Lower lobe of right lung (tissue), 2 donors: ENCODE measurements around the gene TBXAS1. TPM values are rescaled to one million over a fixed set of nuclear protein-coding genes. Genes with fewer than 3 reads are reported as not detected.
"Not testable (repeated sequence)": the region's sequence is repeated elsewhere in the genome, so short reads cannot be mapped to it uniquely, and the experiment has no call there.

Experiments
- ATAC-seq, 2 donors: fragments of 200-7000 bp; cut with Tn5 transposase; one replicate each; pipeline ENCODE4 v1.9.1; 2020 to 2022; ENCODE audit warnings: mild to moderate bottlenecking in 2 of 2, moderate library complexity in 2 of 2
- DNase-seq: peaks from one replicate; pipeline ENCODE4 v3.0.0-alpha.2; 2020
- H3K27ac ChIP-seq: fragments of 200-600 bp; one replicate; pipeline ENCODE4 v1.8.0; 2022
- H3K27me3 ChIP-seq: fragments of 200-600 bp; one replicate; pipeline ENCODE4 v1.8.0; 2022; ENCODE audit warnings: low read depth
- H3K36me3 ChIP-seq: fragments of 200-600 bp; one replicate; pipeline ENCODE4 v1.8.0; 2022; ENCODE audit warnings: mild to moderate bottlenecking
- H3K4me1 ChIP-seq: fragments of 200-600 bp; one replicate; pipeline ENCODE4 v1.8.0; 2022
- H3K4me3 ChIP-seq: fragments of 200-600 bp; one replicate; pipeline ENCODE4 v1.8.0; 2022; ENCODE audit warnings: mild to moderate bottlenecking
- H3K9me3 ChIP-seq: fragments of 200-600 bp; one replicate; pipeline ENCODE4 v1.8.0; 2022
- CTCF ChIP-seq: fragments of 200-600 bp; IDR thresholded peaks from one replicate; pipeline ENCODE4 v1.8.0; 2022; ENCODE audit warnings: antibody characterized with exemption, mild to moderate bottlenecking
- intact Hi-C: fragments of 100-400 bp; cut with DNase I; formaldehyde crosslinking; loops from one replicate; pipeline ENCODE4 v1.11.0; 2022
- total RNA-seq: library from RNA; stranded (reverse); fragmentation: NEBNext Ultra II Directional; extraction: Animal tissue kit (Norgen Biotek cat#: 25700); gene quantifications from one replicate; pipeline ENCODE4 v1.2.1, GENCODE V29; 2021
- donor health status: DM: no; HTN: yes; CAD: no; lungs with severe emphysema.

The TBXAS1 gene
- total RNA-seq, 1 donor from 2014 or later: 92.6 TPM

DNA sequence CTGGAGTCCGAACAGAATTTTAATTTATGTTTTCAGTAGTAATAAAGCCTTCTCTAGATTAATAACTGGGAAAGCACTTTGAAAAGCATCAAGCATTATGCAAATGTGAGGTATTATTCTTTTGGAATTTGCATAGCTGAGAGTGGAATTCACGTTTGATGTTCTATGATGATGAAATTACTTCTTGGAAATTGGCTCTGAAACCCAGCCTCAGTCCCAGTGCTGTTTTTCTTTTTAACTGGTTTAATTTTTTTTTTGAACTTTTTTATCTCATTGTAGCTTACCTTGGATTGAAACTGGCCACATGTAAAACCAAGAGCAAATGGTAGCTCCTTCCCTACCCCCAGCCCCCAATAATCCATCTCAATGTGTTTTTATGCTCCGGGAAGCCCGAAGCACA lies 1.2 kb downstream of the TBXAS1 start:
- Histone ChIP-seq H3K4me1 (peaks cover 17% of the 10 kb centered on the region), H3K36me3 (no peaks in the 10 kb centered on the region), H3K27ac (peak overlapping the region; percentile 76), H3K27me3 (no peaks in the 10 kb centered on the region), H3K4me3 (peak overlapping the region; percentile 44), H3K9me3 (peaks cover 7% of the 10 kb centered on the region)
- intact Hi-C loops: no loop called here
- TF ChIP-seq CTCF: no peak
- no peak for DNase-seq
- no peak for ATAC-seq

DNA sequence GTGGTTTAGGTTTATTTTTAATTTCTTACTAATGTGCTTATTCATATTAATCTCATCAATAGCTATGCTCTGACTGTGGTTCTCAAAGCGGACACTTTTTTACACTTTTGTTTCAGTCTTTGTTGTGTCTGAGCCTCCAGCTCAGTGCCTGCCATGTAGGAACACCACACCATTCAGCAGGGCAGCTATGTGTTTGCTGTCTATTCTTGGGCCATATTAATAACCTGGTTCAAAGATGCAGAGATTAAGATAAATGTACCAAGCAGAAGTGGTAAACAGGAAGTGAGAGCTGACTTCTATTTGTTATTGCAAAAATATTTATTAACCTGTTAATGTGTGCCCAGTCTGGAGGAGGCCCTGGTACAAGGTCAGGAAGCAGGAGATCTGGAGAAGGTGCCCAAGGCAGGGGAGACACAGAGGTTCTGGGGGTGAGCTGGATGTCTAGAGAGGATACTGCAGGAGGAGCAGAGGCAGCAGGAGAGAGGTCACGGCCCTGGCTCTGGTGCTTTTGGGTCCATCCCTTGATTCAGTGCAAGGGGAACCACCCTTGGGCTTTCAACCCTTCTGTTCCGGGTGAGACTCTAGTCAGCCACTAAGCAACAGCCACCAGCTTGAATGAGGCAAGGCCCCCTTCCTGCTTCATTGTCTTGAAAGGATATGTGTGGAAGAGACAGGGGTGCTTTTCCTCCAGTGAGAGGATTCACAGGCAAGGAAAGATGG lies 1.9 kb downstream of the TBXAS1 start:
- intact Hi-C loops: no loop called here
- no peaks in the 10 kb centered on the region for H3K27me3 ChIP-seq
- H3K9me3 ChIP-seq: peaks cover 7% of the 10 kb centered on the region
- peak overlapping the region; percentile 44 for H3K4me3 ChIP-seq
- peaks cover 17% of the 10 kb centered on the region for H3K4me1 ChIP-seq
- no peaks in the 10 kb centered on the region for H3K36me3 ChIP-seq
- no peak for DNase-seq
- peak; percentile 42 to 72 for ATAC-seq
- no peak for TF ChIP-seq CTCF
- H3K27ac ChIP-seq: peak overlapping the region; percentile 76

GRCh38 chr7:139835848-139836247 lies 6.8 kb downstream of the TBXAS1 start:
- H3K27me3 ChIP-seq, intact Hi-C loops, H3K4me3 ChIP-seq, DNase-seq, H3K27ac ChIP-seq, H3K9me3 ChIP-seq, ATAC-seq, H3K4me1 ChIP-seq, H3K36me3 ChIP-seq: not testable (repeated sequence)

DNA sequence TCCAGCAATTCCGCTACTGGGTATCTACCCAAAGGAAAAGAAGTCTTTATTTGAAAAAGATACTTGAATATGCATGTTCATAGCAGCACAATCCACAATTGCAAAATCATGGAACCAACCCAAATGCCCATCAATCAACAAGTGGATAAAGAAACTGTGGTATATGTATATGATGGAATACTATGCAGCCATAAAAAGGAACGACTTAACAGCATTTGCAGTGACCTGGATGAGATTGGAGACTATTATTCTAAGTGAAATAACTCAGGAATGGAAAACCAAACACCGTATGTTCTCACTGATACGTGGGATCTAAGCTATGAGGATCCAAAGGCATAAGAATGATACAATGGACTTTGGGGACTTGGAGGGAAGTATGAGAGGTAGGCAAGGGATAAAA lies 8.2 kb downstream of the TBXAS1 start:
- H3K9me3 ChIP-seq, DNase-seq, H3K27ac ChIP-seq, H3K4me1 ChIP-seq, H3K27me3 ChIP-seq, intact Hi-C loops, H3K4me3 ChIP-seq, H3K36me3 ChIP-seq, ATAC-seq: not testable (repeated sequence)

DNA sequence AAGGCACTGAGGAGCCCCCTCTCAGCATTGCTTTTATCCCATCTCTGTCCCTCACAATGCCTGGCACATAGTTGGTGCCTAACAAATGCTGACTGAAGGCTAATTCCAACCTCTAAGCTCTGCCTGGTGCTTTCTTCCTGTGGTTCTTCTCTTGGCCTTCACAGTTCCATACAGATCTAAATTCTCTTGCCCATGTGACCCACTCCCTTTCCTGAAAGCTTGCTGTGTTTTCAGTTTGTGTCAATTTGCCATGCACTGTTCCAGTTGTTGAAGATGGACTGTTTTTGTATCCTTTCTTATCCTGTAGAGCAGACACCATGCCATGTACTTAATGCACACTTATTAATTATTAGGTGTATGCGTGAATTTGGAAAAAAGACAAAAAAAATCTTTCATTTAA lies 9.2 kb downstream of the TBXAS1 start:
- H3K4me3 ChIP-seq: no peak overlapping the region
- no peak for TF ChIP-seq CTCF
- no peak overlapping the region for H3K27ac ChIP-seq
- no peaks in the 10 kb centered on the region for H3K27me3 ChIP-seq
- H3K4me1 ChIP-seq: peaks cover 12% of the 10 kb centered on the region
- DNase-seq: no peak
- intact Hi-C loops: no loop called here
- ATAC-seq: no peak
- H3K9me3 ChIP-seq: peaks cover 7% of the 10 kb centered on the region
- no peaks in the 10 kb centered on the region for H3K36me3 ChIP-seq

DNA sequence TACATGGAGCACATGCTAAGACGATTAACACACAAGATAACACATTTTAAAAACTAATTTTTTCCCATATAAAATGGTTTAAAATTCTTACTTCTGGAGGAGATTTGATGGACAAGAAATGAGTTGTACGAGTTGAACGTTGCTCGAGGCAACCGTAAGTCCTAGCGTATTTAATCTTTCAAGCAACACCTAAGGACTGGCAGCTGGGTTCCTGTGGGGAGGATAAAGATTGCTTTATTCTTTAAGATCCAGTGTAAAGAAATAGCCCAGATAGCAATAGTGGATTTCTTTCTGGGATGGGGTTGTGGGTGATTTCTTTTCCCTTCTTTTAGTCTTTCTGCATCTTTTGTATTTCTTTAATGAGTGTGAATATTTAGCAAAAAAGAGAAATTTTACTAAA lies 9.8 kb downstream of the TBXAS1 start:
- Histone ChIP-seq H3K27ac (no peak overlapping the region), H3K9me3 (peaks cover 7% of the 10 kb centered on the region), H3K27me3 (no peaks in the 10 kb centered on the region), H3K4me3 (no peak overlapping the region), H3K36me3 (no peaks in the 10 kb centered on the region), H3K4me1 (peaks cover 12% of the 10 kb centered on the region)
- ATAC-seq (no peak), DNase-seq (no peak)
- TF ChIP-seq CTCF: no peak
- intact Hi-C loops: no loop called here
